CD4-positive, alpha-beta T cell treated with Interferon gamma for 1 hour (primary cell): ENCODE data around the gene CEP83.

Experiments
- DNase-seq: peaks from one replicate; pipeline ENCODE4 v3.0.0-alpha.2; 2020

The CEP83 gene

GRCh38 chr12:94265966-94266745 lies 193.5 kb downstream of the CEP83 start:
- DNase-seq: no peak

GRCh38 chr12:94265539-94265938 lies 194.1 kb downstream of the CEP83 start:
- DNase-seq: no peak

- DNase-seq: no peak
Measured at GRCh38 chr12:94264736-94265485, 194.8 kb downstream of the CEP83 start.

- no peak for DNase-seq
Measured at GRCh38 chr12:94263905-94264561, 195.6 kb downstream of the CEP83 start.

GRCh38 chr12:94263011-94263811 lies 196.5 kb downstream of the CEP83 start:
- peak; percentile 65 for DNase-seq

GRCh38 chr12:94262228-94263010 lies 197.2 kb downstream of the CEP83 start:
- DNase-seq: peak; percentile 78

- no peak for DNase-seq
Measured at GRCh38 chr12:94261786-94262185, 197.9 kb downstream of the CEP83 start.

GRCh38 chr12:94261119-94261518 lies 198.5 kb downstream of the CEP83 start:
- DNase-seq: no peak

- DNase-seq: no peak
Measured at GRCh38 chr12:94260717-94261116, 198.9 kb downstream of the CEP83 start.

GRCh38 chr12:94260017-94260416 lies 199.7 kb downstream of the CEP83 start:
- DNase-seq: no peak

GRCh38 chr12:94258593-94258992 lies 201.1 kb downstream of the CEP83 start:
- DNase-seq: no peak
